Psoas muscle (tissue), 8 donors: ENCODE results near the gene STARD3. TPM values are rescaled to one million over a fixed set of nuclear protein-coding genes. Genes with fewer than 3 reads are reported as not detected.

ENCODE experiments used
- ATAC-seq, 4 donors: fragments of 200-7000 bp; cut with Tn5 transposase; one replicate each; pipeline ENCODE4 v1.9.1; 2020; ENCODE audit warnings: moderate library complexity in 3 of 4, mild to moderate bottlenecking in 2 of 4
- DNase-seq, 2 donors: peaks; one replicate each; pipeline ENCODE4 v3.0.0-alpha.2; 2020
- H3K27ac ChIP-seq: fragments of 200-600 bp; one replicate; pipeline ENCODE4 v1.8.0; 2022
- H3K27me3 ChIP-seq, 3 donors: fragments of 200-600 bp in 1 of 3; one replicate each; pipeline versions ENCODE4 v1.6.1 to v1.8.0; 2013 to 2022; ENCODE audit warnings: low read length in 2 of 3, mild to moderate bottlenecking in 2 of 3, moderate library complexity in 1 of 3; ENCODE audit not compliant: insufficient read depth in 3 of 3
- H3K36me3 ChIP-seq, 2 donors: fragments of 200-600 bp in 1 of 2; one replicate each; pipeline versions ENCODE4 v1.6.1 to v1.8.0; 2013 to 2022; ENCODE audit warnings: low read depth in 1 of 2, mild to moderate bottlenecking in 1 of 2, moderate library complexity in 1 of 2; ENCODE audit not compliant: insufficient read depth in 1 of 2
- H3K4me1 ChIP-seq: fragments of 200-600 bp; one replicate; pipeline ENCODE4 v1.8.0; 2022
- H3K4me3 ChIP-seq: fragments of 200-600 bp; one replicate; pipeline ENCODE4 v1.8.0; 2022; ENCODE audit warnings: mild to moderate bottlenecking
- H3K9me3 ChIP-seq: fragments of 200-600 bp; one replicate; pipeline ENCODE4 v1.8.0; 2022
- CTCF ChIP-seq: fragments of 200-600 bp; IDR thresholded peaks from one replicate; pipeline ENCODE4 v1.8.0; 2022; ENCODE audit warnings: antibody characterized with exemption
- WGBS, 3 donors: extraction: QIAGEN DNeasy Blood & Tissue Kit; methylation state at CpG; one replicate each; pipeline versions ENCODE4 v1.1.6 to v1.1.7; 2013; 5-methylcytosine and 5-hydroxymethylcytosine counted together
- intact Hi-C, 2 donors: fragments of 100-400 bp; cut with DNase I; formaldehyde crosslinking; loops; one replicate each; pipeline versions ENCODE4 v1.11.0 to v1.14.2; 2022
- polyA plus RNA-seq, 3 donors: library from polyadenylated mRNA; stranded (reverse); fragments of 200-250 nt; gene quantifications; one replicate each; pipeline ENCODE4 v1.2.3, GENCODE V29; 2013
- total RNA-seq, 4 donors: library from RNA; stranded (reverse); fragmentation: NEBNext Ultra II Directional in 2 of 4; extraction: Animal tissue kit (Norgen Biotek cat#: 25700) in 2 of 4; gene quantifications; one replicate each; pipeline versions ENCODE4 v1.2.1 to v1.2.4, GENCODE V29; 2021 to 2023
- donor health status: healthy with polysubstance abuse.
- donor health status: DM: no; HTN: no; CAD: no; lungs with moderate emphysema.
- donor health status: Bipolar disorder and iron deficiency.
- donor health status: healthy.
- donor health status: DM: yes; HTN: yes; CAD: no.
- donor health status: DM: no; HTN: no; CAD: no.
- donor health status: DM: no; HTN: no; CAD: no.
- donor health status: DM: yes; HTN: yes; CAD: no.

STARD3 gene
- total and polyA plus RNA-seq, 7 donors = 22.5 to 62.8 (median 32.6) TPM

DNA sequence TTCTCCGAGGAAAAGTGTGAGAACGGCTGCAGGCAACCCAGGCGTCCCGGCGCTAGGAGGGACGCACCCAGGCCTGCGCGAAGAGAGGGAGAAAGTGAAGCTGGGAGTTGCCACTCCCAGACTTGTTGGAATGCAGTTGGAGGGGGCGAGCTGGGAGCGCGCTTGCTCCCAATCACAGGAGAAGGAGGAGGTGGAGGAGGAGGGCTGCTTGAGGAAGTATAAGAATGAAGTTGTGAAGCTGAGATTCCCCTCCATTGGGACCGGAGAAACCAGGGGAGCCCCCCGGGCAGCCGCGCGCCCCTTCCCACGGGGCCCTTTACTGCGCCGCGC is 62.8 kb downstream of the STARD3 start, which contains the start of gene ERBB2:
Gene ERBB2 (plus strand): TSS at position 247 of the 330 bp plus-strand sequence. CDS start 175 bp downstream, outside the sequence.
- peak within 1 kb of the TSS; percentile 78 for H3K27ac ChIP-seq
- DNase-seq (peak; percentile 70 to 81), ATAC-seq (peak; percentile 71 to 89 (median 80))
- WGBS, 3 donors = 2% methylated on average over 17 to 20 of the region's 20 CpGs
- H3K9me3 ChIP-seq = no peaks in the 10 kb centered on the region
- peak within 1 kb of the TSS; percentile 94 for H3K4me3 ChIP-seq
- peaks cover 0 to 11% of the 10 kb centered on the region in 2 donors for H3K36me3 ChIP-seq
- H3K27me3 ChIP-seq = no peaks in the 10 kb centered on the region
- H3K4me1 ChIP-seq = peaks cover 42% of the 10 kb centered on the region
- no peak for TF ChIP-seq CTCF
- intact Hi-C loops = no loop called here

DNA sequence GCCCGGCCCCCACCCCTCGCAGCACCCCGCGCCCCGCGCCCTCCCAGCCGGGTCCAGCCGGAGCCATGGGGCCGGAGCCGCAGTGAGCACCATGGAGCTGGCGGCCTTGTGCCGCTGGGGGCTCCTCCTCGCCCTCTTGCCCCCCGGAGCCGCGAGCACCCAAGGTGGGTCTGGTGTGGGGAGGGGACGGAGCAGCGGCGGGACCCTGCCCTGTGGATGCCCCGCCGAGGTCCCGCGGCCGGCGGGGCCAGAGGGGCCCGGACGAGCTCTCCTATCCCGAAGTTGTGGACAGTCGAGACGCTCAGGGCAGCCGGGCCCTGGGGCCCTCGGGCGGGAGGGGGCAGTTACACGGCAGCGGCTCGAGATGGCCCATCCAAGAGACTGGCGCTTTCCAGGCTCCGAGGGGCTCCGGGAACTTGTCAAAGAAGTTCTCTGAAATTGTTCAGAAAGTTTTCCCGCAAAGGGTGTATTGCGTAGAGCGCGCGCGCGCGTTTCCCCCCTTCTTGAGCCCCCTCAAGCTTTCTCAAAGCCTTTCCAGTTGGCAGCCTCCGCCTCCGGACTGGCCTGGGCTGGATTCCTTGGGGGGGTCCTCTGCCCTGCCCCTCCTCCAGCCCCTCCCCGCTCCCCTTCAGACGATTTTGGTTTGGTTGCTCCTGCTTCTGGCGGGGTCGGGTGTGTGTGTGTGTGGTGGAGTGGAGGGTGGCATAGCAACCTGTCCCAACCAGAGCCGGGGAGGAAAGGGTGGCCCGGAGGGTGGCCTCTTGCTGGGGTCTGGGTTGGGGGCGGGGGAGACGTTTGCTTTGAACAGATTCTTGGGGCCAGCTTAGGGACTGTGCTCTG is 63.4 kb downstream of the STARD3 start:
- Histone ChIP-seq H3K4me3 (peak overlapping the region; percentile 94), H3K9me3 (no peaks in the 10 kb centered on the region), H3K36me3 (peaks cover 0 to 5% of the 10 kb centered on the region in 2 donors), H3K27ac (peak overlapping the region; percentile 78), H3K27me3 (no peaks in the 10 kb centered on the region), H3K4me1 (peaks cover 48% of the 10 kb centered on the region)
- 1 to 2% (median 2%) methylated on average over 35 to 57 of the region's 57 CpGs for WGBS, 3 donors
- DNase-seq (no peak), ATAC-seq (peak; percentile 60 to 73 (median 62))
- intact Hi-C loops = no loop called here
- TF ChIP-seq CTCF = no peak

DNA sequence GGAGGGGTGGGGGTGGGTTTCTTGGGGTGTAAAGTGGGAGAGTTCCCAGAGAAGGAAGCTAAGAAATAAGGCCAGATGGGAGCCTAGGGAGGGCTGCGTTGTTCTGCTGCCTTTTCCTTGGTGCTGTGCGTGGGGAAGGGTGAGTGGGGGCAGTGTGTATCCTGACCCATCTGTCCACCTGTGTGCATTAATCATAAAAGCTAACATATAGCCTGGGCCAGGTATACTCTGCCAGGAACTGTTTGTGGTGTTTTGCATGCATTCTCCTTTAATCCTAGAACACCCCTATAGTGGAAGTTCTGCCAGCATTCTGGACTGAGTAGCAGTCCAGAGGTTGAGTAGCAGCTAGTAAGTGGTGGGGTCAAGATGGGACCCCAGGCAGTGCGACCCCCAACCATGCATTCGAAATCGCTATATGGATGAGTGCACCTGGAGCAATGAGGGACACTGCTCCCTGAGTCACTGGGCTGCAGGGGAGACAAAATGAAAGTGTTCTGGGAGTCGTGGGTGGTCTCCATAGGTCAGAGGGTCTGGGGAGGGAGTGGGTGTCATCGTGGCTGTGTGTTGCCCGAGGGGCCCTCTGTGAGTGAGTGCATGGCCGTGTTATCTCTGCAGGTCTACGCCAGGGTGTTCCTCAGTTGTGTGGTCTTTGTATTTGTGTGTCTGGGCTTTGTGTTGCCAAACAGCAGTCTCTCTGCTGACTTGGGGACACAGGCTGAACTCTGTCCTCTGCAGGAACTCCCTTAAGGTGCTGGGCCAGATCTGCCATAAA is 64.3 kb downstream of the STARD3 start:
- Histone ChIP-seq H3K4me1 (peaks cover 55% of the 10 kb centered on the region), H3K27ac (peak overlapping the region; percentile 78), H3K27me3 (no peaks in the 10 kb centered on the region), H3K4me3 (peak overlapping the region; percentile 94), H3K36me3 (peaks cover 0 to 5% of the 10 kb centered on the region in 2 donors), H3K9me3 (no peaks in the 10 kb centered on the region)
- intact Hi-C loops = no loop called here
- DNase-seq (no peak), ATAC-seq (no peak)
- WGBS, 3 donors = 44 to 52% (median 45%) methylated on average over 10 of the region's 10 CpGs
- no peak for TF ChIP-seq CTCF

GRCh38 chr17:39701784-39702422 is 65.0 kb downstream of the STARD3 start:
- ATAC-seq (no peak), DNase-seq (no peak)
- WGBS, 3 donors = 70 to 80% (median 78%) methylated on average over 4 of the region's 4 CpGs
- no peaks in the 10 kb centered on the region for H3K27me3 ChIP-seq
- H3K36me3 ChIP-seq = peaks cover 0 to 4% of the 10 kb centered on the region in 2 donors
- peaks cover 55% of the 10 kb centered on the region for H3K4me1 ChIP-seq
- intact Hi-C loops = no loop called here
- no peak for TF ChIP-seq CTCF
- H3K4me3 ChIP-seq = peak overlapping the region; percentile 94
- H3K9me3 ChIP-seq = no peaks in the 10 kb centered on the region
- H3K27ac ChIP-seq = no peak overlapping the region
